SK-N-SH treated with all-trans-retinoic acid at 6 μM for 48 hours (cell line): Measurements from ENCODE around the gene DPYD.

Experiments
- BACH2 ChIP-seq: fragments of 250-450 bp; sonication (Bioruptor Pico); IDR thresholded peaks from 2 replicates; pipeline ENCODE4 v1.9.0; 2021; ENCODE audit warnings: mild to moderate bottlenecking, borderline replicate concordance
- ESRRG ChIP-seq: fragments of 250-450 bp; sonication (Bioruptor Pico); IDR thresholded peaks from 2 replicates; pipeline ENCODE4 v1.6.1; 2021; ENCODE audit warnings: mild to moderate bottlenecking
- RARB ChIP-seq: fragments of 250-450 bp; sonication (Bioruptor Pico); IDR thresholded peaks from 2 replicates; pipeline ENCODE4 v1.8.0; 2021; ENCODE audit warnings: mild to moderate bottlenecking, moderate library complexity
- TOX ChIP-seq: fragments of 250-450 bp; sonication (Bioruptor Pico); IDR thresholded peaks from 2 replicates; pipeline ENCODE4 v1.8.0; 2021; ENCODE audit warnings: mild to moderate bottlenecking, moderate library complexity, borderline replicate concordance
- ZFP30 ChIP-seq: fragments of 450-650 bp; formaldehyde crosslinking; IDR thresholded peaks from 2 replicates; pipeline ENCODE4 v1.5.0; 2022; ENCODE audit warnings: mild to moderate bottlenecking, moderate library complexity
- TF ChIP-seq, protein P1 (sequence below): fragments of 250-450 bp; sonication (Bioruptor Pico); IDR thresholded peaks from 2 replicates; pipeline ENCODE4 v1.8.0; 2020; ENCODE audit warnings: mild to moderate bottlenecking, moderate library complexity, borderline replicate concordance
- TF ChIP-seq, protein P2 (sequence below): fragments of 250-450 bp; sonication (Bioruptor Pico); IDR thresholded peaks from 2 replicates; pipeline ENCODE4 v1.8.0; 2021; ENCODE audit warnings: low read depth, mild to moderate bottlenecking, moderate library complexity, borderline replicate concordance

GRCh38 chr1:97632776-97633175 is 288.1 kb downstream of the DPYD start:
- no peak for TF ChIP-seq TOX (CRISPR knock-in tag)
- TF ChIP-seq, protein P1, sequence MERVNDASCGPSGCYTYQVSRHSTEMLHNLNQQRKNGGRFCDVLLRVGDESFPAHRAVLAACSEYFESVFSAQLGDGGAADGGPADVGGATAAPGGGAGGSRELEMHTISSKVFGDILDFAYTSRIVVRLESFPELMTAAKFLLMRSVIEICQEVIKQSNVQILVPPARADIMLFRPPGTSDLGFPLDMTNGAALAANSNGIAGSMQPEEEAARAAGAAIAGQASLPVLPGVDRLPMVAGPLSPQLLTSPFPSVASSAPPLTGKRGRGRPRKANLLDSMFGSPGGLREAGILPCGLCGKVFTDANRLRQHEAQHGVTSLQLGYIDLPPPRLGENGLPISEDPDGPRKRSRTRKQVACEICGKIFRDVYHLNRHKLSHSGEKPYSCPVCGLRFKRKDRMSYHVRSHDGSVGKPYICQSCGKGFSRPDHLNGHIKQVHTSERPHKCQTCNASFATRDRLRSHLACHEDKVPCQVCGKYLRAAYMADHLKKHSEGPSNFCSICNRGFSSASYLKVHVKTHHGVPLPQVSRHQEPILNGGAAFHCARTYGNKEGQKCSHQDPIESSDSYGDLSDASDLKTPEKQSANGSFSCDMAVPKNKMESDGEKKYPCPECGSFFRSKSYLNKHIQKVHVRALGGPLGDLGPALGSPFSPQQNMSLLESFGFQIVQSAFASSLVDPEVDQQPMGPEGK (CRISPR knock-in tag) = no peak
- TF ChIP-seq ESRRG (CRISPR knock-in tag) = no peak
- no peak for TF ChIP-seq ZFP30
- no peak for TF ChIP-seq BACH2 (CRISPR knock-in tag)
- TF ChIP-seq, protein P2, sequence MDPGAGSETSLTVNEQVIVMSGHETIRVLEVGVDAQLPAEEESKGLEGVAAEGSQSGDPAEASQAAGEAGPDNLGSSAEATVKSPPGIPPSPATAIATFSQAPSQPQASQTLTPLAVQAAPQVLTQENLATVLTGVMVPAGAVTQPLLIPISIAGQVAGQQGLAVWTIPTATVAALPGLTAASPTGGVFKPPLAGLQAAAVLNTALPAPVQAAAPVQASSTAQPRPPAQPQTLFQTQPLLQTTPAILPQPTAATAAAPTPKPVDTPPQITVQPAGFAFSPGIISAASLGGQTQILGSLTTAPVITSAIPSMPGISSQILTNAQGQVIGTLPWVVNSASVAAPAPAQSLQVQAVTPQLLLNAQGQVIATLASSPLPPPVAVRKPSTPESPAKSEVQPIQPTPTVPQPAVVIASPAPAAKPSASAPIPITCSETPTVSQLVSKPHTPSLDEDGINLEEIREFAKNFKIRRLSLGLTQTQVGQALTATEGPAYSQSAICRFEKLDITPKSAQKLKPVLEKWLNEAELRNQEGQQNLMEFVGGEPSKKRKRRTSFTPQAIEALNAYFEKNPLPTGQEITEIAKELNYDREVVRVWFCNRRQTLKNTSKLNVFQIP (CRISPR knock-in tag) = no peak
- no peak for TF ChIP-seq RARB
